NCI-H2196 treated with DMSO at 0.1 percent for 48 hours (cell line): ENCODE results near the gene SELE.

Experiments
- DNase-seq: peaks from one replicate; lab custom pipeline; 2025; ENCODE audit not compliant: unreplicated experiment; lab: John Stamatoyannopoulos, UW

The SELE gene, protein sequence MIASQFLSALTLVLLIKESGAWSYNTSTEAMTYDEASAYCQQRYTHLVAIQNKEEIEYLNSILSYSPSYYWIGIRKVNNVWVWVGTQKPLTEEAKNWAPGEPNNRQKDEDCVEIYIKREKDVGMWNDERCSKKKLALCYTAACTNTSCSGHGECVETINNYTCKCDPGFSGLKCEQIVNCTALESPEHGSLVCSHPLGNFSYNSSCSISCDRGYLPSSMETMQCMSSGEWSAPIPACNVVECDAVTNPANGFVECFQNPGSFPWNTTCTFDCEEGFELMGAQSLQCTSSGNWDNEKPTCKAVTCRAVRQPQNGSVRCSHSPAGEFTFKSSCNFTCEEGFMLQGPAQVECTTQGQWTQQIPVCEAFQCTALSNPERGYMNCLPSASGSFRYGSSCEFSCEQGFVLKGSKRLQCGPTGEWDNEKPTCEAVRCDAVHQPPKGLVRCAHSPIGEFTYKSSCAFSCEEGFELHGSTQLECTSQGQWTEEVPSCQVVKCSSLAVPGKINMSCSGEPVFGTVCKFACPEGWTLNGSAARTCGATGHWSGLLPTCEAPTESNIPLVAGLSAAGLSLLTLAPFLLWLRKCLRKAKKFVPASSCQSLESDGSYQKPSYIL

DNA sequence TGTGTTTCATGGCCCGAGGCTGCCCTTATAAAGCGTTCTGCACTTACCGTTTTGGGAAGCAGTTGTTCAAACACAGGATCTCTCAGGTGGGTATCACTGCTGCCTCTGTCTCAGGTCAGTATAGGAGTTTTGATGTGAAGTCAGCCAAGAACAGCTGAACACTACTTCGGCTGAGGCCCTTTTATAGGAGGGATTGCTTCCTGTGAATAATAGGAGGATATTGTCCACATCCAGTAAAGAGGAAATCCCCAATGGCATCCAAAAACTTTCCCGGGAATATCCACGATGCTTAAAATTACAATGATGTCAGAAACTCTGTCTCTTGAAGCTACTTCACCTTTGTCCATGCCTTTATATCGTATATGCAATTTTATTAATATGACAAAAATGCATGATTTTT is at the start of gene SELE:
TSS of gene SELE (minus strand) at position 156 of the 400 bp plus-strand sequence. CDS start 467 bp downstream, outside the sequence.
- DNase-seq, result no peak

DNA sequence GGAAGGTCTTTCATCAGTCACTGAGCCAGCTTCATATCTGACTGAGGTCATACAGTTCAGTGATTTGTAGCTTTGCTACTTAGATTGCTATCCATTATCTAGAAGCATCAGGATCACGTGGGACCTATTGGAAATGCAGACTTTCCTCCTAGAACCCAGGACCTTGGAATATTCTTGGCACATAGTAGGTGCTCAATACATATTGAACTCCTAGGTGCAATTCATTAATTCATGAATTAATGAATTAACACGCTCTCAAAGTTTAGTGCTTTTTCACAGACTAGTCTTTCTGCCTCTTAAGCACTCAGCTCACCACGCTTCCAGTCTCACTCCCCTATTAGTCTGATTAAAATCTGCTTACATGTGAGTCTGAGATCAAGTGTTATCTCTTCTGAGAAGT is 48.7 kb upstream of the SELE start:
- DNase-seq, result no peak

DNA sequence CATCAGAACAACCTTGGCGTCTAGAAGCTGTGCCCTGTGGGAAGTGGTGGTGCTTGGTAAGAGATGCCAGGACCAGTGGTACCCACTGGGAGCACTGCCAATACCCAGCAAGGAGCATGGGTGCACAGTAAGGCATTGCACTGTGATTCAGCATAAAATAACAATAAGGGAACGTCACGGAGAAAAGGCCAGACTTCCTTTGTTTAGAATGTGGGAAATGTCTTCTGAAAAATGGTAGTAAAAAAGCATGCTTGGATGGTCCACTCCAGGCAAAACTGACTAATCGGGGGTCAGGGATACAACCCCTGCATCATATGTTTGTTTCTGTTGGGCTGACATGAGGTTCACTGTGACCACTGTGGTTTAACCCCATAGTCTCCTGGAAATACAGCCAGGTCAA is 46.1 kb upstream of the SELE start:
- no peak for DNase-seq

DNA sequence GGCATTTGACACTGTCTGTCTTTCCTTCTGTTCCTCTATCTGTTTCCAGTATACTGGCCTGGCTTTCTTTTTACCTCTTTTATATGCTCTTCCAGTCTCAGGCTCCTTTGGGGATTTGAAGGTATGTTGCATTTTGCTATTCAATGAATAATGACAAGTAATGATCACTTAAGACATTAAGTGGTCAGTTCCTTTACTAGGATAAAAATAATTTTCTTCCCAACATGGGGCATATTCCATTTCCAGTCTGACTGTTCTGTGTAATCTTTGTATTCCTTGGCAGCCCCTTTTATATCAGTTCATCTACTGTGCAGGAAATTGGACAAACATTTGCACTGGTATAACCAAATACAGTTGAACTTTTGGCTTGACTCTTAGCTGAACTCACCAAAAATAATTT is 45.3 kb upstream of the SELE start:
- no peak for DNase-seq

DNA sequence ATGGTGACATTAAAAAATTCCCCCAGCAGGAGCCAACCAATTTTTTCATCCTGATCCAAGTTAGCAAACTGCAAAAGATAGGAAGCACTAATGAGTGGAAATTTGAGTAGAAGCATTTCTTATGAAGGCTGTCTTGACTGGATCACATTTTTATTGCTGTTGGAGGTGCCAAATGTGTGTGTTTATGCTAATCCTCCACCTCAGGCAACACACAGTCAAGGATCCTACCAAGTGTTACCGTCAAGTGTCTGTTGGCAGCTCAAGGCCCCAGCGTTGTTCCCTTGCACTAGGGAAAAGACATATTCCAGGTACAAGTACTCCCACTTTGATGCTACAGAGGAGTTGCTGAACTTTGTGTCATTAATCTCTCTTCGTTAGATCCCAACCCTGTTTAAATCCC is 42.6 kb upstream of the SELE start:
- no peak for DNase-seq

DNA sequence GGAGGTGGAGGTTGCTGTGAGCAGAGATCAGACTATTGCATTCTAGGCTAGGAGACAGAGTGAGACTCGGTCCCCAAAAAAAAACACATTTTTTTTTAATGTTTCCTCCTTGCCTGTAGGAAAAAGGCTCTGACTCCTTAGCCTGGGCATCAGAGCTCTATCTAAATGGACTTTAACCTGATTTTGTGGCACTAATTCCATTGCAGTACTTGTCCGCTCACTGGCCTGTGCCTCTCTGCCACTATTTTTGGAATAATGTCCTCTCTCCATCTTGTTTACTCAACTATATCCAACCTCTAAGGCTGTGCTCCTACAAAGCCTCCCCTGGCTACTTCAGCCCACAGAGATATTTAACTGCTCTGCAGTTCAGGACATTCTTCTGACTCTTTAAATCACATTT is 34.3 kb upstream of the SELE start:
- DNase-seq, result no peak

DNA sequence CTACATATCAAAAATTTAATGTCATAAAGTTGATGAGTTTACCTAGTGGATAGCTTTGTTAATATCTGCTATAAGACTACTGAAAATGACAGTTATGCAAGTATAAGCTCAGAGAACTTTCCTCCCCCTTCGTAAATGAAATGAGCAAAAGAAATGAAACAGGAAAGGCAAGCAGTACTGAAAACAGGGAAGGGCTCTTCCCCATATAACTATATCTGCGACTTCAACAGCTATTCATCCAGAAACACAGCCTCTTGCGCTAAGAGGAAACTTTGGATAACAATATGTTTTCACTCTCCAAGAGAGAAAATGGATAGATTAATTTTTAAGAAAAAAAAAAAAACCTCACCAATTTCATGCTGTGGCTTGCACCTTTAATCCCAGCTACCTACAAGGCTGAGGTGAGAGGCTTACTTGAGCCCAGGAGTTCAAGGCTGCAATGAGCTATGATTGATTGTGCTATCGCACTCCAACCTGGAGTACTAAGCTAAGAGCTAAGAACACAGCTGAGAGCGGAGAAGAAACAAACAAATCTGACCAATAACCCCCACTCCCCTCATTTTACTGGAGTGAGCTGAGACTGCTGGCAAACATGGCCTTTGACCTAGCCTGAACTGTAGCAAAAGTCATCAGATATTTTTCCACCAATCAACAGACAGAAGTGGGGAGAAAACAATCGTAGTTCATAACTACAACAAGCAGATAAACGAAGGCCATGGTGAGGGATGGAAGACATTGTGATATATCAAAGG is 31.9 kb upstream of the SELE start:
- no peak for DNase-seq

DNA sequence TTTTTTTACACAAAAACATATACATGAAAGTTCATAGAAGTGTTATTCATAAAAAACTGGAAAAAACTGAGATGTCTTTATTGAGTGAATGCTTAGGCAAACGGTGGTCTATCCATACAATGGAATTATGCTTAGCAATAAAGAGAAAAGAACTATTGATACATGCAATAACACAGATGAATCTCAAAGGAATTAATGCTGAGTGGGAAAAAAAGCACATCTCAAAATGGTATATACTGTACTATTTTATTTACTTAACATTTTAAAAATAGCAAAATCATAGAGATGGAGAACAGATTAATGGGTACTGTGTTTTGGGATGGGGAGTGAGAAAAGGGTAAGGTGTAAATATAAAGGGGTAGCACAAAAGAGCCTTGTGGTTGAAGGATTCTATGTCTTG is 31.0 kb upstream of the SELE start:
- DNase-seq, result no peak

DNA sequence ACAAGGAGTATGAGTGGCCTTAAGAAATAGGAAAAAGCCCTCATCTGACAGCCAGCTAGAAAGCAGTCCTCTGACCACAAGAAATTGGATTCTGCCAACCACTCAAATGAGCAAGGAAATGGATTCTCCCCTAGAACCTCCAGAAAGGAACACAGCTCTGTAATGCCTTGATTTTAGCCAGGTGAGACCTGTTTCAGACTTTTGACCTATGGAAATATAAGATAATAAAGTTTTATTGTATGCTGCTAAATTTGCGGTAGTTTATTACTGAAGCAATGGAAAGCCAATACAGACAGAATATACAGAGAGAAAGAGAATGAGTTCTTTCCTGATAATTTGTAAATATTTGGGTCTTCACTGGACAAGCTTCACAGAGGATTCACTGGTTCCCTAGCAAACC is 28.8 kb upstream of the SELE start:
- DNase-seq, result no peak

DNA sequence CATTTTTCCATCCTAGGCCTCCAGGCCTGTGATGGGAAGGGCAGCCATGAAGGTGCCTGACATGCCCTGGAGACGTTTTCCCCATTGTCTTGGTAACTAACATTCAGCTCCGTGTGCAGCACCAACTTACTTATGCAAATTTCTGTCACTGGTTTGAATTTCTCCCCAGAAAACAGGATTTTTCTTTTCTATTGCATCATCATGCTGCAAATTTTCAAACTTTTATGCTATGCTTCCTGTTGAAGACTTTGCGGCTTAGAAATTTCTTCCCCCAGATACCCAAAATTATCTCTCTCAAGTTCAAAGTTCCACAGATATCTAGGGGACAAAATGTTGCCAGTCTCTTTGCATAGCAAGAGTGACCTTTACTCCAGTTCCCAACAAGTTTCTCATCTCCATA is 25.2 kb upstream of the SELE start:
- no peak for DNase-seq

DNA sequence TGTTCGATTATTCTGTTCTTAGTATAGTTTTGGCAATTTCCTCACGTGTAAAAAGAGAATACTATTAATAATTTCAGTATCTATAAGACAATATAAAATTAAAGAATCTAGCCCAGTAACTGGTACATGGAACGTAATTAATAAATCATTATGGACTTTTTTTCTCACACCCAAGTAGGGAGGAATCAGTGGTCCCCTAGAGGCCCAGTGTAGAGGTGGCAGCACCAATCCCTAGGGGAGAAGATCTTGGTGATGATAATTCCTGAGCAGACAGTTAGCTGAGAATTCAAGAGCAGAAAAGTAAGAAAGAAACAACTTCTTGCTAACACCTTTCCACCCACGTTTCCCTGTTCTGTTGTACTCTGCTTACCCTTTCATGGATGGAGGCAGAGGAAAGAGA is 19.7 kb upstream of the SELE start:
- no peak for DNase-seq

DNA sequence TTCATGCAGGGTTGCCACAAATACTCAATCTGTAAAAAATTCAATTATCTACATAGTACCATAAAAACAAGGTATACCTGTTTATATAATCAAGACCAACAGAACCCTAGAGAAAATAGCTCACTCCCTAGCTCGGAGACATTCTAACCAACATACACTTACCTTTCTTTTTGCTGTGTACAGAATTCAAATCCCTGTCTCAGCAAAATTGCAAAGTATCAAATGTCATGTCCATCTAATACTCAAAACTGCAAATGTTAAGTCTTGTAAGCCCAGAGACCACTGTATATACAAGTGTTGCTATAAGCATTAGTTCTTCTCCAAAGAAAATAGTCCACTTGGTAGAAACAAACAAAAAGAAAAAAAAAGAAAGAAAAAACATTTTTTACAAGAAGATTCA is 16.2 kb upstream of the SELE start:
- no peak for DNase-seq

DNA sequence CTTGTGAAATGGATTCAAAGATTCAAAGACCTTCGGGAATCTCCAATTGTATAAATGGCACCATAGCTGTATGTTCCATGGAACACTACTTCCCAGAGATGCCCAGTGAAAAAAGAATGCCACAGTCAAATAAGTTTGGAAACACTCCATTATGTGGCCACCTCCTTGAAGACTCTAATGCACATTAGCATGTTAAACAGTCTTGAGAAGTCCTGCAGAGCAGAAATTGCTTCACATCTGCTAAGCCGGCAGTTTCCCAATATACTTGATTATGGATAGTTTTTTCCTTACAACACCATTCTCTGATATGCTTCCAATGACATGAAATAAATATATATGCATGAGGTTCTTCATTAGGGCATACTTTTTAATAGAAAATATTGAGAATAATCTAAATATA is 12.7 kb upstream of the SELE start:
- no peak for DNase-seq

DNA sequence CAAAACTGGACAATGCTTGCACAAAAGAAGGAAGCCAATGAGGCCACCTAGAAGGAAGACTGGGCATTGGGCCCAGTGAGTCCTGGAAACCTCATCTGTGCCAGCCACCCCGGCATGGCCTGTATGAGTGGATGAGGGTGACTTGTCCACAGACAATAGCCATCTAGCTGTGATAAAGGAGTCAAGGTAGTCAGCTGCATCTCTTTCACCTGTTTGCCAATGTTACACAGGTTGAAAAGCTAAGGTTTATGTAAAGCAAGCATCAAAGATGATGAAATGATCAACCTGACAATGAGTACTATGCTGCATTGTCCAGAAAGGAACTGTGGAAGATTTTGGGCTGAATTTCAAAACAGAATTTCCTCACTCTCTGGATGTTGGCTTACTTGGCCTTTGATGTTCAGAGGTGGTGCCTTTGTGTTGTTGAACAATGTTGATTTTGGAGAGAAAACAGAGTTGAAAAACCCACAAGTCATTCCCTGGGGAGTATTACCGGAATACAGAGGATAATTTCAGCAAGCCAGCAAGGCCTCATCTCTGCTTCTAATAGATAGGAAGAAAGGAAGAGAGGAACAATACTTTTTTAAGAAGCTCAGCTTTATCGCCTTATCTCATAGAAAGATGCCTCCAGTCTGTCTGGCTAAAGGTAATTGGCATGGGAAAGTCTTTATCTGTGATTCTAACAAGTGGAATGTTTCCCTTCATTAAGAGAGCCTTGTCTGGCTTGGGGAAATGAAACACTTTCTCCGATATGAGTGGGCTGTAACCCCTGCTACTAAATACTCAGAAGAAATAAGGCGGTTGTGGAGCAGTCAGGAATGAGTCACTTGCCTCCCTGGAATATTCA is 11.4 kb upstream of the SELE start:
- no peak for DNase-seq

DNA sequence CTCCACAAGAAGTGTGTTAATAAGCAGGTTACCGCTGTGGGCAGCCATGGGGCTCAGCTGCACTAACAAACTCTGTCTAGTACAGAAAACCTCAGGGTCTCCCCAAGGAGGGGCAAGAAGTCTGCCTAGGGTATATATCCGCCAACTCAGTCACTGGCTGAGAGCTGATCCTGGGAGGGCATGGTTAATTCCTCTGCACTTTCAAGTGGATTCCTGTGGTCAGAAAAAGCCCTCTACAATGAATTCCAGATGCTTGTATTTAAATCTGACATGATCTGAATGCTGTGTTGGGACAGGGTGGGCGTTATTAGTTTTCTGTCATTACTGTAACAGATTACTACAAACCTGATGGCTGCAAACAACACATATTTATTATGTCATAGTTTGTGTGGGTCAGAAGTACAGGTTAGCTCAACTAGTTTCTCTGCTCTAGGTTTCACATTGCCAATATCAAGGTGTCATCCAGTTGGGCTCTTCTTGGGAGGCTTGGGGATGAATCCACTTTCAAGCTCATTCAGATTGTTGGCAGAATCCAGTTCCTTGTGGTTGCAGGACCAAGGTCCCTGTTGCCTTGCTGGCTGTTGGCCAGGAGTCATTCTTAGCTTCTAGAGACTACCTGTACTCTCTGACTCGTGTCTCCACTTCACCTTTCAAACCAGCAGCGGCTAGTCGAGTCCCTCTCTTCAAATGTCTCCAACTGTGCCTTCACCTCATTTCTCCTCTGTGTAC is 8.0 kb upstream of the SELE start:
- no peak for DNase-seq

DNA sequence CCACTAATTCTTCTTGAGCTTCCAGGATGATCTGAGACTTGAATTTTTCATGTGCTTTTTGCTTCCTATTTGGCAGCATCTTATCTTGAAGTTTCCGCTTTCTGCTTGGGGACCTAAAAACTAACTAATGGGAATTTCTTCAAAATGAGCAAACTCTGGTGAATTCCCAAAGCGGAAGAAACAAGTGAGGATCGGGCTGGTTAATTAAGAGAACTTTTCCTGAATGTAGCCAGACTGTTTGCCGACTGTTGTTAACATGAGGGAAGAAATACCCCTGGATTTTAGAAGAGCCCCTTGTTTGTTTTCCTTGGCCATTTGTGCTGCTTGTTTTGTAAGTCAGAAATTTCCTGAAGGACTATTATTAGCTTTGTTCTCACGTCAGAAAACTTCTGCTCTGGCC is 6.1 kb upstream of the SELE start:
- no peak for DNase-seq

DNA sequence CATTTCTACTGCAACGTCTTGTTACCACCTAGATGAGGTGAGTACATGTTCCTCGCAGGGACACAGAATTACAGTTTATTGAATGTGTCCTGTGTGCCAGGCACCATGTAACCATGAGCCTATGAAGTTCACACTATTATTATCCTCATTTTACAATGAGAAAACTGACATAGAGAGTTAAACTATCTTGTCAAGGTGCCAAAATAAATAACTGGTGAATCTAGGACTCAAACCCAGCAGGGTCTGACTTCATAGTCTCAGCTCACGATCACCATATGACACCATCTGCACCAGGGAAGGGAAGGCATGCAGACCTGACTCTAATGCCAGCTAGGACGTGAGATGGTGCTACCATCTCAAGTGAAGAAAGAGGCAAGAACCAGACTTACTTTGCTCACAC is 2.4 kb downstream of the SELE start:
- no peak for DNase-seq

DNA sequence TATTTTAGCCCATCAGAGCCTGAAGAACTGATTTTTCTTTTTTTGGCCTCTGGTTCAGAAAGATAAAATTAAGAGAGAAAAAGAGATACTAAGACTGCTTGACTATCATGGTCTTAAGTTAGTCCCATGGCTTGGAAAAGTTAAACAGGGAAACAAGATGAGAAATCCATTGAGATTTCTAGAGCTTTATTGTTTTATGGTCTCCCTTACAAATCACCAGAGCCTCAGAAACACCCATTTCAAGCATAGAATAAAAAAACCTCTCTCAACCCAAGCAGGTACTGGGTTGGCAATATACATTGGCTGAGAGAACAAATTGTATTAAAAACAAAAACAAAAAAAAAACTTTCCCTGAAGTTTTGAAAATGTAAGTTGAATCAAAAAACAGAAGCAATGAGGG is 3.9 kb downstream of the SELE start:
- DNase-seq, result no peak

DNA sequence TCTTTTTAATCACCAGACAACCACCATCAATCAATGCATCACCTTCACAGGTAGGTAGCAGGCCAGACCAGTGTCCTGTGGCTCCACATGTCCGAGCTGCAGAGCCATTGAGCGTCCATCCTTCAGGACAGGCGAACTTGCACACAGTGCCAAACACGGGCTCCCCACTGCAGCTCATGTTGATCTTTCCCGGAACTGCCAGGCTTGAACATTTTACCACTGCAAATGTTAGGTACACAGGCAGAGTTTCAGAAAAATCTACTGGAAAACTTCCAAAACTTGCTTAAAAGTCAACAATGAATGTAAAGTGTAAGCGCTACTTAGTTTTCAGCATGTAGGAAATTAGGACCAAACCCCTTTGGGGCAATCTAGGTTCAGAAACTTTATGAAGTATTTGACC is 6.6 kb downstream of the SELE start:
- DNase-seq, result no peak

DNA sequence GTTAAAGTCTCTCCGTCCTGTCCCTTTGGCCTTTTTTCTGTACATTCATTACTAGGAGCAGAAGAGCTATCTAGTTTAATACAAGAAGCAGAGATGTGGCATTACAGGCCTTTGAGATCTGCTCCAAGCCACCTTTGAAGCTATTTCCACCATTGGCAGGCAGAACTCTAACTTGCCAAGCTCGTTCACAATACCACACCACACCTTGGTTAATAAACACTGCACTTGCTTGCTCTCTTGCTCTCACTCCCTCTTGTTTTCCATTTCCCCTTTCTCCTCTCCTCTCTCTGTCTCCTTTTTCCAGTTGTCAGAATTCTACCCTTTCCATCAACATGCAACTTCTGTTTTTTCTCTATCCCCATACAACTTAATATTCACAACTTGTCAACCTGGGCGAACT is 7.0 kb downstream of the SELE start:
- no peak for DNase-seq

DNA sequence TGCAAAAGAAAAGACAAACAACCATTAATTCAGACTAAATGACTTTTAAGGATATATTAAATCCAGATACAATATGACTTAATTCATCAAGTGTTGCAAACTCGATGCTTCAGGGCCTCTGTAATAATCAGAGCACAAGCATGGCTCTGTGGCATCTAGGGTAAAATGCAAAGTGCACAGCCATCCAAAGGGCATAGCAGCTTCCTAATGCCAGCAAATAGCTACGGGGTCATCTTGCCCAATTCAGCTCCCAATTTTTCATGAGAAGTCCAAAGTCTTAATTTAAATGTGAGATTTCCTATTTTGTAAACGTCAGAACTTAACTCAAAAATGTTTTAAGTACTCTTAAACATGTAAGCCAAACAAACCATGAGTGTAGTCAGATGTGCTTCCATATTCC is 7.9 kb downstream of the SELE start:
- no peak for DNase-seq
